WI38 (cell line): ENCODE measurements around the gene TSPAN18.

Experiments
- H3K4me3 ChIP-seq: 2 replicates; pipeline ENCODE4 v1.5.1; 2011; ENCODE audit warnings: low read depth, mild to moderate bottlenecking, control low read depth, low read length
- CTCF ChIP-seq: IDR thresholded peaks from 2 replicates; pipeline ENCODE4 v1.5.1; 2012; ENCODE audit warnings: low read depth, mild to moderate bottlenecking, control low read depth, low read length

Gene TSPAN18

GRCh38 chr11:44760917-44761550 is 34.3 kb downstream of the TSPAN18 start:
- H3K4me3 ChIP-seq = no peak overlapping the region
- no peak for TF ChIP-seq CTCF

DNA sequence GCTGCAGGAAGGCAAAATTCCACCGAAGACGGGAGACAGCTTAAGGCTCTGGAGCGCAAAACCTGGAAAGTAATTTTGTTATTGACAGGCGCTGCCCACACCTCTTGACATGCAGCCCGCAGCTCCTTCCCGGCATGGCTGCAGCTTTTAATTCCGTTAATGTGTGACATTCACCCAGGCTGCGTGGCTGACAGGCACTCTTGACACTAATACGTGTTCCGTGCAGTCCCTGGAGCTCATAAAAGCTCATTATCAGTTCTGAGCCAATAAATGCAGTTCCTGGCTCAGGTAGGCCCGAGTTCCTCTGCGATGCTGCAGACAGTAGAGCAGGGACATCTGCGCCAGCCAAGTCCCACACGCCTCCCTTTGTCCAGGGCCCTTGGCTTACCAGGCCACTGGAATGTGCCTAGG is 34.8 kb downstream of the TSPAN18 start:
- no peak for TF ChIP-seq CTCF
- no peak overlapping the region for H3K4me3 ChIP-seq

- no peak overlapping the region for H3K4me3 ChIP-seq
- no peak for TF ChIP-seq CTCF
Observed at GRCh38 chr11:44763121-44763820, 36.5 kb downstream of the TSPAN18 start.

- no peak for TF ChIP-seq CTCF
- no peak overlapping the region for H3K4me3 ChIP-seq
Observed at GRCh38 chr11:44764583-44764982, 37.8 kb downstream of the TSPAN18 start.

DNA sequence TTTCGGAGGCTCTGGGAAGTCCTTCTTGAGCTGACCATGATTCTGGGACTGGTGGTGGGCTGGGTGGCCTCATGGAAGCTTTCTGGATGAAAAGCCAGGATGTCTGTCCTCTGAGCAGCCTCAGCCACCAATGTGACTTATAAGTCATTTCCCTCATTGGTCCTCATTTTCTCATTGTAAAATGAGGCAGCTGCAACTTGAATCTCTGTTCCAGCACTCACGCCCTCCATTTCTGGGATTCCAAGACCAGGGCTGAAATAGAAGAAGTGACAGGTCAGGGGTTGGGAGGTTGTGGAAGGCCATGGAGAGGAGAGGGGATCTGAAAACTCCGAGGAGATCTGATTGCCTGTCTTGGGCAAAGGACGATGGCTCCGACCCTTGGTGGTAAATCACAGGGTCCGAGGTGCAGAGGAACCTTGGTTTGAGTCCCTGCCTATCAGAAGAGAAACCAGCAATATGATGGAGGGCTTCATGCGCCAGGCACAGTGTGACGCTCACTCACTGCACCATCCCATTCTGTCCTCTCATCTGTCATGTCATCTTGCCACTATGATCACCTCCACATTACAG is 38.3 kb downstream of the TSPAN18 start:
- no peak for TF ChIP-seq CTCF

DNA sequence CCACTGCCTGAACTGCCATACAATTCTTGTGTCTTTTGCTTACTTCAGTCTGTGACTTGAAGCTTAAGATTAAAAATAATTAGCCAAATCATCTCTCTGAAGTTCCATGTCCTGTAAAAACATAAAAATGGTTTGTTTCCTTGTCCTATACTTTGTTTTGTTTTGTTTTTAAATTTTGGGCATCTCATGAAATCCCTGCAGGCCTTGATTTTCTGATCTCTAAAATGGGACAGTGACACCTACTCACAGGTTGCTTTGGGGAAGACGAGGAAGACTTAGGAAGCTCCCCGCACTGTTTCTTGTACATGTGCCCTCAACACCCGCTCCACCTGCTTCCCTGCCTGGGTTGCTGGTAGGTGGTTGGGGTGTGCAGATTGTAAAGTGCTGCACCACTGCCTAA is 38.9 kb downstream of the TSPAN18 start:
- no peak for TF ChIP-seq CTCF
- H3K4me3 ChIP-seq = no peak overlapping the region

More for the DNA sequence above, 38.3 kb downstream of the TSPAN18 start:
- no peak overlapping the region for H3K4me3 ChIP-seq
